DND-41 (cell line): ENCODE data around the gene IFNE.
A peak's percentile ranks its signal among the peaks of the same experiment; 100 is the strongest.

Experiments
- CTCF ChIP-seq: IDR thresholded peaks from 2 replicates; pipeline ENCODE4 v1.5.1; 2012; ENCODE audit warnings: borderline replicate concordance, low read length, moderate library complexity, mild to moderate bottlenecking; ENCODE audit not compliant: poor library complexity, severe bottlenecking; ENCODE audit errors: extremely low read depth
- EZH2 ChIP-seq: IDR thresholded peaks from 3 replicates; pipeline ENCODE4 v1.6.1; 2012; ENCODE audit warnings: borderline replicate concordance, low read depth, mild to moderate bottlenecking, moderate library complexity, low read length, inconsistent platforms; ENCODE audit not compliant: severe bottlenecking

GRCh38 chr9:21455320-21455719 lies 26.8 kb downstream of the IFNE start:
- TF ChIP-seq CTCF = peak; percentile 56
- no peak for TF ChIP-seq EZH2
